GM12891 (cell line): Measurements from ENCODE around the gene PLD3.

Experiments
- PAX5 ChIP-seq: IDR thresholded peaks from 2 replicates; pipeline ENCODE4 v1.6.1; 2011; ENCODE audit warnings: low read length, moderate library complexity, mild to moderate bottlenecking; ENCODE audit not compliant: insufficient read depth, severe bottlenecking
- POLR2A ChIP-seq: IDR thresholded peaks from 2 replicates; pipeline ENCODE4 v1.6.1; 2011; ENCODE audit warnings: low read depth, low read length, control low read depth
- POLR2AphosphoS5 ChIP-seq: IDR thresholded peaks from 2 replicates; pipeline ENCODE4 v1.6.1; 2011; ENCODE audit warnings: low read depth, low read length, control low read depth

DNA sequence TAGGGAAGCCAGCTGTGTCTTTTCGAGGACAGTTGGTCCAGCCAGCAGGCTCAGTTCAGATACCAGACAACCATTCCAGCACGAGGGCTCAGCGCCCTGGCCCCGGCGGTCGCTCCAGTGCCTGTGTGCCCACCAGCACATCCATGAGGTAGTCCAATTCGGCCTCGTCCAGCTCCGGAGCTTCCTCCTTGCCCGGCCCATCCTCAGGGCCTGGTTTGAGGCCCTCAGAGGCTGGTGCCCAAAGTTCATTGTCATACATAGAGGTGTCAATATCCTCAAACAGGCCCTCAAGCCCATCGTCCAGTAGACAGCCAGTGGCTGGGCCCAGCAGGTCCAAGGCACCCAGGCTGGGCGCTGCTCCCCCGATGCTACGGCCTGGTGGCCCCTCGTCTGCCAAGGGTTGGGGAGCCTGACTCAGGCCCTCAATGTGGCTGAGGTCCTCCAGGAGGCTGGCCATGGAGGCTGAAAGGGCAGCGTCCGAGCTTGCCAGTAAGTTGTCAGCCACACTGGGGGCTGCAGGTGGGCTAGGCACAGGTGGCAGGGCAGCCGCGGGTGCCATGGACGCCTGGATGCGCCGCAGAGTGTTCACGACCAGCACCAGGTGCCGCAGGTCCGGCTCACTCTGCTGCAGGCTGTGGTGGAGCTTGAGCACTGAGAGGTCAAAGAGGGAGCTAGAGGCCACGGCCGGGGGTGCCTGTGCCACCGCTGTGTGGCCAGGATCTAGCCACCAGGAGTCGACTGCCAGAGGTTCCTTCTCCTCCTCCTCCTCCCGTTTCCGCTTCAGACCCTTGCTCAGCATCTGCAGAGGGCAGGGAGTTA is 74.5 kb downstream of the PLD3 start:
- no peak for TF ChIP-seq POLR2A
- no peak for TF ChIP-seq POLR2AphosphoS5
- TF ChIP-seq PAX5: no peak
